A549 treated with GW870086 at 1 μM for 4 hours (cell line): ENCODE measurements around the gene GDA. TPM values are rescaled to one million over a fixed set of nuclear protein-coding genes. Genes with fewer than 3 reads are reported as not detected.

Experiments used
- total RNA-seq: library from RNA; stranded (reverse); fragments of 200-300 nt; extraction: Qiagen RNA extraction; gene quantifications from 5 replicates; pipeline ENCODE4 v1.2.3, GENCODE V29; 2022; ENCODE audit warnings: low read depth

Gene GDA
- 1.2 to 1.3 TPM (median 1.2 TPM) in 5 replicates for total RNA-seq

GRCh38 chr9:72149231-72149975, at the start of gene GDA:
TSS of gene GDA (plus strand) at chr9:72149440. CDS start at chr9:72149560, 120 bp downstream.

Other genes starting within 250 kb of the GDA start
- 15.4 to 19.5 TPM (median 18.0 TPM) in 5 replicates for gene ABHD17B, start 238.2 kb upstream of the GDA start, total RNA-seq
- gene C9orf85, start 237.8 kb upstream of the GDA start, total RNA-seq = 11.7 to 15.7 TPM (median 15.0 TPM) in 5 replicates
- gene C9orf57, start 88.8 kb upstream of the GDA start, total RNA-seq = not detected in 5 replicates
- 112 to 146 TPM (median 145 TPM) in 5 replicates for gene ZFAND5, start 215.8 kb downstream of the GDA start, total RNA-seq